Measurements from ENCODE around the gene SPOUT1.
"Not testable (repeated sequence)": the region's sequence is repeated elsewhere in the genome, so short reads cannot be mapped to it uniquely, and the experiment has no call there.

SPOUT1 gene

DNA sequence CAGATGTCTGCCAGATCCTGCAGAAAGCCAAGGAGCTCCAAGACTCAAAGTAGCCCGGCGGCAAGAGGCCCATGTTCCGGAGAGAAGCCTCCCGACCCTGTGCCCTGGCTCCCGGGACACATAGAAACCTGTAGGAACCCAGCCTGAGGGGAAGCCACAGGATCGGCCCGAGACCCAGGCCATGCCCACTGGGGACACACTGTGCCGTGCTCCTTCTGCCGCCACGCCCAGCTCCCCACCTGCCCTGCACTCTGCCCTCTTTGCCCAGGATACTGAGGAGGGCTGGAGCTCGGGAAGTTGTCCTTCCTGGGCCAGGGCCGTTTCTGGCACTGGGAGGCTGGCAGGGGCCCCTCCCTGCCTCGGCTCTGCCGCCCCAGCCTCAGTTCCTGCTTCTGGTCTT is 21.8 kb downstream of the SPOUT1 start:
- TF ChIP-seq, protein P1, sequence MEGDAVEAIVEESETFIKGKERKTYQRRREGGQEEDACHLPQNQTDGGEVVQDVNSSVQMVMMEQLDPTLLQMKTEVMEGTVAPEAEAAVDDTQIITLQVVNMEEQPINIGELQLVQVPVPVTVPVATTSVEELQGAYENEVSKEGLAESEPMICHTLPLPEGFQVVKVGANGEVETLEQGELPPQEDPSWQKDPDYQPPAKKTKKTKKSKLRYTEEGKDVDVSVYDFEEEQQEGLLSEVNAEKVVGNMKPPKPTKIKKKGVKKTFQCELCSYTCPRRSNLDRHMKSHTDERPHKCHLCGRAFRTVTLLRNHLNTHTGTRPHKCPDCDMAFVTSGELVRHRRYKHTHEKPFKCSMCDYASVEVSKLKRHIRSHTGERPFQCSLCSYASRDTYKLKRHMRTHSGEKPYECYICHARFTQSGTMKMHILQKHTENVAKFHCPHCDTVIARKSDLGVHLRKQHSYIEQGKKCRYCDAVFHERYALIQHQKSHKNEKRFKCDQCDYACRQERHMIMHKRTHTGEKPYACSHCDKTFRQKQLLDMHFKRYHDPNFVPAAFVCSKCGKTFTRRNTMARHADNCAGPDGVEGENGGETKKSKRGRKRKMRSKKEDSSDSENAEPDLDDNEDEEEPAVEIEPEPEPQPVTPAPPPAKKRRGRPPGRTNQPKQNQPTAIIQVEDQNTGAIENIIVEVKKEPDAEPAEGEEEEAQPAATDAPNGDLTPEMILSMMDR (IDR thresholded peaks at IDR 0.05; ENCODE audit: insufficient read depth, missing control alignments) = no peak
- DNase-seq (ENCODE audit: insufficient read length, low spot score) (no peak), FAIRE-seq (no peak)

DNA sequence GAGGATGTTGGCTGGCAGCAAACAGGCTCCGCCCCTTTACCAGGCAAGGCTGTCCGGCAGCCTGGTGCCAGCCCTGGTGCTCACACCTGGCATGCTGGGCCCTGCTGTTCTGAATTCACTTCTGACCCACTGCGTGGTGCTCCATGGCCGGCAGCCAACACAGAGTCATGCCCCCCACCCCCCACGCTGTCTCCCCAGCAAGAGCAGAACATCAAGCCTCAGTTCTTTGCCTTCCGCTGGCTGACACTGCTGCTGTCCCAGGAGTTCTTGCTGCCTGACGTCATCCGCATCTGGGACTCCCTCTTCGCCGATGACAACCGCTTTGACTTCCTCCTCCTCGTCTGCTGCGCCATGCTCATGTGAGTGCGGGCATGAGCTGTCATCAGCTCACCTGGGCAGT is 23.9 kb downstream of the SPOUT1 start:
- TF ChIP-seq, protein P1 (IDR thresholded peaks at IDR 0.05; ENCODE audit: insufficient read depth, missing control alignments) = no peak
- no peak for DNase-seq (ENCODE audit: insufficient read length, low spot score)
- FAIRE-seq = no peak

DNA sequence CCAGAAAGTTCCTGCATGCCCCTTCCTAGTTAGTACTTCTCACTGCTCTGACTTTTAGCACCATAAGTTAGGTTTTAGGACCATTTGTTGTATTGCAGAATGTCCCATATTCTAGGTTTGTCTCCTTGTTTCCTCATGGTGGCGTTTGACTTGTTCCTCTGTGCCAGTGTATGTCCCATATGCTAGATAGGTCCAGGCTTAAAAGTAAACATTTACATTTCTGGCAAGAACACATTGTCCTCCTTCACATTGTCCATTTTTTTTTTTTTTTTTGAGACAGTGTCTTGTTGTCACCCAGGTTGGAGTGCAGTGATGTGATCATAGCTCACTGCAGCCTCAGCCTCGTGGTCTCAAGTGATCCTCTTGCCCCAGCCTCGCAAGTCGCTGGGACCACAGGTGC is 27.1 kb downstream of the SPOUT1 start:
- no peak for DNase-seq (ENCODE audit: insufficient read length, low spot score)
- FAIRE-seq = no peak
- TF ChIP-seq, protein P1 (IDR thresholded peaks at IDR 0.05; ENCODE audit: insufficient read depth, missing control alignments) = no peak

DNA sequence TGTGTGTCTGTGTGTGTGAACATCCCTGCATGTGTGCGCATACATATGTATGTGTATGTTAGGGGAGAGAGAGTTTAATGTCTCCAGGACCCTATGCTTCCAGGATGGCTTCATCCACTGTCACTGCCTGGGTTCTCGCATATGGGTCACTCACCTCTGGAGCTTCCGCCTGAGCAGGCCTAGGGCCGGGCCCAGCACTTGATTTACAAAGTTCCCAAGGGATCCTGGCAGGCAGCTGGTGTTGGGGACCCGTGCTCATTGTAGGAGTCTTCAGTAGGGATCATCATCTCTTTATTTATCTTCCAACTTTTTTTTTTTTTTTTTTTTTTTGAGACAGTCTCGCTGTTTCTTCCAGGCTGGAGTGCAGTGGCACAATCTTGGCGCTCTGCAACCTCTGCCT is 29.5 kb downstream of the SPOUT1 start:
- TF ChIP-seq, protein P1 (IDR thresholded peaks at IDR 0.05; ENCODE audit: insufficient read depth, missing control alignments) = no peak
- no peak for DNase-seq (ENCODE audit: insufficient read length, low spot score)
- no peak for FAIRE-seq

DNA sequence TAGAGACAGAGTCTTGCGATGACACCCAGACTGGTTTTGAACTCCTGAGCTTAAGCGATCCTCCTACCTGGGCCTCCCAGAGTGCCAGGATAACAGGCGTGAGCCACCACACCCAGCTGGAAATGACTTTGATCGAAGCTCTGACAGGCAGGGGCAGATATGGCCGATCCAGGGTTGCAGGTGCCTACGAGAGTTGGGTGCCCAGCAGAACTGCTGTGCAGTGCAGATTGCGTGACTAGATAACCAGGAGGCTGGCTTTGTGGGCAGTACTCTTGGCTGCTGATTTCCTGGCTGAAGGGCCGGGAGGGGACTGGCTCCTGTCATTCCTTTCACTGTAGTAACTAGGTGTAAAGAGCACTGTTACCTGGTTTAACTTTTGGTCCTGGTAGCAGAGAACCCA is 30.7 kb downstream of the SPOUT1 start:
- TF ChIP-seq, protein P1 (IDR thresholded peaks at IDR 0.05; ENCODE audit: insufficient read depth, missing control alignments) = no peak
- FAIRE-seq (no peak), DNase-seq (ENCODE audit: insufficient read length, low spot score) (no peak)

DNA sequence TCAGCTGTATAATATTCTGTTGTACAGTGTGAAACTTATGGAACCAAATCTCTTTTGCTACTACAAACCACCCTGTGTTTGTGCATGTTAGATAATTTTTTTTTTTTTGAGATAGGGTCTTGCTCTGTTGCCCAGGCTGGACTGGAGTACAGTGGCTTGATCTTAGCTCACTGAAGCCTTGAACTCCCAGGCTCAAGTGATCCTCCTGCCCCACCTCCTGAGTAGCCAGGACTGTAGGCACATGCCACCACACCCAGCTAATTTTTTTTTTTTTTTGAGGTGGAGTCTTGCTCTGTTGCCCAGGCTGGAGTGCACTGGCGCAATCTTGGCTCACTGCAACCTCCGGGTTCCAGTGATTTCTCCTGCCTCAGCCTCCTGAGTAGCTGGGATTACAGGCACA is 34.6 kb downstream of the SPOUT1 start:
- FAIRE-seq; DNase-seq (ENCODE audit: insufficient read length, low spot score): not testable (repeated sequence)

DNA sequence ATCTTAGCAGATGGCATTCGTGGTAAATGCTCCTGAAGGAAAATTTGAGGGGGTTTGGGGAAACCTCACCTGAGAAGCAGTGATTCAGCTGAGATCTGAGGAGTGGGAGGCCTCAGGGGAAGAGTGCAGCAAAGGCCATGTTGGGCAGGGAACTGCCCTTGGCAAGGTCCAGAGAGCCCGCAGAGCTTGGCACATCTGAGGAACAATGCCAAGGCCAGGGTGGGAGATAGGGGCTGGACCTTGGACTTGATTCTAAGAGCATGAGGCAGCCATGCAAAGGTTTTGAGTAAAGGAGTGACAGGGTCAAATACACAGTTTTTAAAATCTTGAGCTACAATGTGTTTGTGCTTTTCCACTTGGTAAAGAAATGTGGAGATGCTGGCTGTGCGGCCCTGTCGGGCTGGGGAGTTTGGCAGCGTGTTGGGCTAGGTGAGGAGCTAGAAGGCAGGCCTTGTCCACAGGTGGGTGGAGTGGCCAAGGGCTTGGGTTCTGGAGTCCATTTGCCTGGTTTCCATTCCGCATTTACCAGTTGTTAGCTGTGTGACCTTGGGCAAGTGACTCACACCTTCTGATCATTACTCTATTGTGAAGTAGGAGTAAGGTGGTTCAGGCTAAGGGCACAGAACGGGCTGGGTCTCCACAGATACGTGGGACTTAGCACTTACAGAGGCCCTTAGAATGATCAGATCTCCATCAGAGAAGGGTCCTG is 36.5 kb downstream of the SPOUT1 start:
- no peak for FAIRE-seq
- DNase-seq (ENCODE audit: insufficient read length, low spot score) = no peak
- TF ChIP-seq, protein P1 (IDR thresholded peaks at IDR 0.05; ENCODE audit: insufficient read depth, missing control alignments) = no peak

DNA sequence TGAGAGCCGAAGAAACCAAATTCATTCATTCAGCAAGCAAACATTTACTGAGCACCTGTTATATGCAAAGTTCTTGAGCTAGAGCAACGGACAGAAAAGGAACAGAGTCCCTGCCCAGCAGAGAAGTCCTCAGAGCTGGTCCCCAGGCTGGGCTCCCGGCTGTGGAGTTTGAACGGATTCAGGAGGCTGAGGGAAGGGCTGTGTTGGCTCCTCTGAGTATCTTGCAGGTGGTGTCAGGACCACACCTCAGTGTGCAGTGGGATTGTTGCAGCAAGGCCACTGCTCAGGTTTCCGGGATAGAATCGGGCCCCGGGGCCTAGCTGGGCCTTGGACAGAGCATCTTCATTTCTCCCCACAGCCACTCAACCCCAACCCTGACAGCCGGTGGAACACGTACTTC is 37.5 kb downstream of the SPOUT1 start:
- TF ChIP-seq, protein P1 (IDR thresholded peaks at IDR 0.05; ENCODE audit: insufficient read depth, missing control alignments) = no peak
- DNase-seq (ENCODE audit: insufficient read length, low spot score) (no peak), FAIRE-seq (no peak)
